ENCODE measurements around the gene STK11.

STK11 gene

GRCh38 chr19:1251330-1252220 is 46.0 kb downstream of the STK11 start:
- DNase-seq: peak; percentile 94

GRCh38 chr19:1252221-1252820 is 46.7 kb downstream of the STK11 start:
- peak; percentile 96 for DNase-seq

- peak; percentile 95 for DNase-seq
Observed at GRCh38 chr19:1252821-1253513, 47.4 kb downstream of the STK11 start.

GRCh38 chr19:1253514-1254080 is 48.0 kb downstream of the STK11 start:
- no peak for DNase-seq

- DNase-seq: no peak
Observed at GRCh38 chr19:1254081-1254527, 48.5 kb downstream of the STK11 start.

- DNase-seq: no peak
Observed at GRCh38 chr19:1254530-1255185, 49.1 kb downstream of the STK11 start.

GRCh38 chr19:1255186-1256161 is 49.9 kb downstream of the STK11 start:
- DNase-seq: no peak

- no peak for DNase-seq
Observed at GRCh38 chr19:1256646-1257474, 51.3 kb downstream of the STK11 start.

GRCh38 chr19:1257475-1258162 is 52.0 kb downstream of the STK11 start:
- no peak for DNase-seq

GRCh38 chr19:1258163-1258492 is 52.5 kb downstream of the STK11 start:
- no peak for DNase-seq

GRCh38 chr19:1258707-1259205 is 53.2 kb downstream of the STK11 start:
- DNase-seq: no peak

- peak; percentile 74 for DNase-seq
Observed at GRCh38 chr19:1259206-1259875, 53.8 kb downstream of the STK11 start.

GRCh38 chr19:1259876-1260748 is 54.5 kb downstream of the STK11 start:
- peak; percentile 49 for DNase-seq

GRCh38 chr19:1260749-1261537 is 55.4 kb downstream of the STK11 start:
- peak; percentile 98 for DNase-seq

GRCh38 chr19:1261538-1261797 is 55.9 kb downstream of the STK11 start:
- DNase-seq: no peak

- no peak for DNase-seq
Observed at GRCh38 chr19:1261798-1262622, 56.4 kb downstream of the STK11 start.

Data from inflammatory macrophage treated with lipopolysaccharide for 4 hours (primary cell).